ENCODE data around the gene ZNHIT3. TPM values are rescaled to one million over a fixed set of nuclear protein-coding genes. Genes with fewer than 3 reads are reported as not detected.
A peak's percentile ranks its signal among the peaks of the same experiment; 100 is the strongest.

ZNHIT3 gene
- polyA plus RNA-seq, 3 donors: 33.6 to 40.8 (median 38.6) TPM

- WGBS, 3 donors: 6 to 10% (median 9%) methylated on average over 15 of the region's 15 CpGs
- H3K27ac ChIP-seq (ENCODE audit: low read depth, low read length): no peak overlapping the region
These were observed 49.2 kb downstream of the ZNHIT3 start for GRCh38 chr17:36535669-36536081.

- H3K27ac ChIP-seq (ENCODE audit: low read depth, low read length): no peak overlapping the region
- 96 to 98% (median 97%) methylated on average over 3 of the region's 3 CpGs for WGBS, 3 donors
These were observed 54.2 kb downstream of the ZNHIT3 start for GRCh38 chr17:36540696-36541095.

GRCh38 chr17:36542755-36543154 is 56.3 kb downstream of the ZNHIT3 start:
- no peak overlapping the region for H3K27ac ChIP-seq (ENCODE audit: low read depth, low read length)
- WGBS, 3 donors: 94 to 95% (median 95%) methylated on average over 15 of the region's 15 CpGs

GRCh38 chr17:36544044-36544306 is 57.5 kb downstream of the ZNHIT3 start:
- peak overlapping the region; percentile 87 for H3K27ac ChIP-seq (ENCODE audit: low read depth, low read length)
- WGBS, 3 donors: 1% methylated on average over 10 of the region's 10 CpGs

GRCh38 chr17:36544307-36545076 is 58.0 kb downstream of the ZNHIT3 start, which contains the start of gene GGNBP2:
Gene GGNBP2, plus strand, starts transcription at chr17:36544919. Its CDS starts 806 bp downstream, at chr17:36545725.
- WGBS, 3 donors: 0% methylated on average over 51 to 71 of the region's 71 CpGs

GRCh38 chr17:36545077-36545464 is 58.6 kb downstream of the ZNHIT3 start:
- 0 to 1% (median 0%) methylated on average over 22 to 38 of the region's 38 CpGs for WGBS, 3 donors
- H3K27ac ChIP-seq (ENCODE audit: low read depth, low read length): peak overlapping the region; percentile 87

More at GRCh38 chr17:36544307-36545076, 58.0 kb downstream of the ZNHIT3 start, which contains the start of gene GGNBP2:
- H3K27ac ChIP-seq (ENCODE audit: low read depth, low read length): peak within 1 kb of the TSS; percentile 87

Other genes with a start within 250 kb of the ZNHIT3 start
- gene TBC1D3I, start 222.1 kb upstream of the ZNHIT3 start, polyA plus RNA-seq: under 1 TPM in 2 of 3 donors, not detected in 1; 0.12 to 0.66 TPM
- 1 to 10 TPM in 1 of 3 donors, not detected in 2; 6.2 TPM for gene TBC1D3G, start 162.8 kb upstream of the ZNHIT3 start, polyA plus RNA-seq
- not detected for gene TBC1D3H, start 98.2 kb upstream of the ZNHIT3 start, polyA plus RNA-seq
- 10 to 100 TPM; 16.5 to 18.6 (median 18.5) TPM for gene MYO19, start 48.2 kb downstream of the ZNHIT3 start, polyA plus RNA-seq
- gene PIGW, start 48.3 kb downstream of the ZNHIT3 start, polyA plus RNA-seq: 1 to 10 TPM; 2.5 to 7.6 (median 3.7) TPM
- gene GGNBP2, start 58.2 kb downstream of the ZNHIT3 start, polyA plus RNA-seq: 10 to 100 TPM; 34.8 to 57.7 (median 41.9) TPM
- gene DHRS11, start 105.2 kb downstream of the ZNHIT3 start, polyA plus RNA-seq: 10 to 100 TPM; 11.1 to 22.8 (median 11.8) TPM
- 1 to 10 TPM; 3.3 to 6.0 (median 5.4) TPM for gene MRM1, start 114.9 kb downstream of the ZNHIT3 start, polyA plus RNA-seq

All from adipose tissue (tissue), 3 donors.